Thyroid gland (tissue), 4 donors: ENCODE data around the gene CAPN13.

Experiments
- POLR2A ChIP-seq, 2 donors: fragments of 450-650 bp; IDR thresholded peaks; one replicate each; pipeline ENCODE4 v1.6.1; 2017; ENCODE audit warnings: antibody characterized with exemption in 2 of 2, mild to moderate bottlenecking in 2 of 2, moderate library complexity in 1 of 2
- TF ChIP-seq, protein P1 (sequence below), 6 experiments: fragments of 200-600 bp in 3 of 6; fragments of 450-650 bp in 3 of 6; sonication (generic) in 3 of 6; IDR thresholded peaks; one replicate each; pipeline ENCODE4 v1.5.1; 2016 to 2019; ENCODE audit warnings: antibody characterized with exemption in 6 of 6, mild to moderate bottlenecking in 2 of 6, inconsistent platforms in 1 of 6, moderate library complexity in 1 of 6

DNA sequence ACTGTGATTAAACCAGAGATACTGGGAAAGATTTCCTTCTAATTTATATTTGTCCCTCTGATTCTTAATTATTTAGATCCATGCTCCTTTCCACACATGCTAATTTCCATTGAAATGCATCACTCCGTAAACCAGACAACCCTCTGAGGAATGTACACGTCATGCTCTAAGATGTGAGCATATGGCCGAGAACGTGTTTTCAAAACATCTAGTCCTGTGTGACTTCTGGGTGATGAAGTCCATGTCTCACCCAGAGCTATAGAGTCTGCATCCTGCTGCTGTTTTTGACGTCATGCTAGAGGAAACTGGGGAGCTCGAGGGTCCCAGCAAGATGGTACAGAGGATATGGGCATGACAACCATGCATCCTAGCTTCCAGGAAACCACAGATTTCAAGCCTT is 53.6 kb downstream of the CAPN13 start:
- TF ChIP-seq, protein P1, sequence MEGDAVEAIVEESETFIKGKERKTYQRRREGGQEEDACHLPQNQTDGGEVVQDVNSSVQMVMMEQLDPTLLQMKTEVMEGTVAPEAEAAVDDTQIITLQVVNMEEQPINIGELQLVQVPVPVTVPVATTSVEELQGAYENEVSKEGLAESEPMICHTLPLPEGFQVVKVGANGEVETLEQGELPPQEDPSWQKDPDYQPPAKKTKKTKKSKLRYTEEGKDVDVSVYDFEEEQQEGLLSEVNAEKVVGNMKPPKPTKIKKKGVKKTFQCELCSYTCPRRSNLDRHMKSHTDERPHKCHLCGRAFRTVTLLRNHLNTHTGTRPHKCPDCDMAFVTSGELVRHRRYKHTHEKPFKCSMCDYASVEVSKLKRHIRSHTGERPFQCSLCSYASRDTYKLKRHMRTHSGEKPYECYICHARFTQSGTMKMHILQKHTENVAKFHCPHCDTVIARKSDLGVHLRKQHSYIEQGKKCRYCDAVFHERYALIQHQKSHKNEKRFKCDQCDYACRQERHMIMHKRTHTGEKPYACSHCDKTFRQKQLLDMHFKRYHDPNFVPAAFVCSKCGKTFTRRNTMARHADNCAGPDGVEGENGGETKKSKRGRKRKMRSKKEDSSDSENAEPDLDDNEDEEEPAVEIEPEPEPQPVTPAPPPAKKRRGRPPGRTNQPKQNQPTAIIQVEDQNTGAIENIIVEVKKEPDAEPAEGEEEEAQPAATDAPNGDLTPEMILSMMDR (IDR thresholded peaks at IDR 0.05), result no peak
- TF ChIP-seq POLR2A (IDR thresholded peaks at IDR 0.05), result no peak
